ENCODE data around the gene SLC24A3. TPM values are rescaled to one million over a fixed set of nuclear protein-coding genes. Genes with fewer than 3 reads are reported as not detected.

Gene SLC24A3
- total RNA-seq, 1 experiment from 2014 or later = 0.14 TPM

DNA sequence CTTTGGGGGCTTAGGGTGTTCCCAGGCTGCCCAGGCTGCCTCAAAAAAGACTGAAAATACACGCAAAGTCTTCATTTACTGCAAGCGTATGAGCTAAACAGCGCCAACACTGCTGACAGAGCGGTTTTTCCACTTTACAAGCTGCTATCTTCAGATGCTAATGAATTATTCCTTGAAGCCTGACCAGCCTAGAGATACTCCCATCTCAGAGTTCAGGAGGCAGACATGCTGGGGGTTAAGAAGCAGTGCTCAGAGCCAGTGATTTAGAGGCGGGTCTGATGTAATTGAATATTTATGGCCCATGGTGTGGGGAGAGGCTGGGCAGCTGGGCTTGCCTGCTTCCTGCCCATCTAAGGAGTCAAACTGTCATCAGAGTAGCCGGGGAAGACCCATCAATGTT, 241.4 kb downstream of the SLC24A3 start:
- no peaks in the 10 kb centered on the region for H3K27me3 Mint-ChIP-seq (ENCODE audit: insufficient read depth, unreplicated experiment)
- ChIA-PET CTCF (no interaction called here), POLR2A (no interaction called here)
- Histone ChIP-seq H3K27me3 (replicated peaks; ENCODE audit: control insufficient read depth, insufficient read depth, low read length) (no peaks in the 10 kb centered on the region), H3K4me3 (ENCODE audit: low read depth, low read length) (no peak overlapping the region), H3K36me3 (ENCODE audit: control insufficient read depth, insufficient read depth, low read length) (no peaks in the 10 kb centered on the region), H3K4me1 (no peaks in the 10 kb centered on the region), H3K9me3 (no peaks in the 10 kb centered on the region)
- DNase-seq = no peak
- no peak overlapping the region for H3K27ac Mint-ChIP-seq (ENCODE audit: unreplicated experiment)
- TF ChIP-seq, protein P1, sequence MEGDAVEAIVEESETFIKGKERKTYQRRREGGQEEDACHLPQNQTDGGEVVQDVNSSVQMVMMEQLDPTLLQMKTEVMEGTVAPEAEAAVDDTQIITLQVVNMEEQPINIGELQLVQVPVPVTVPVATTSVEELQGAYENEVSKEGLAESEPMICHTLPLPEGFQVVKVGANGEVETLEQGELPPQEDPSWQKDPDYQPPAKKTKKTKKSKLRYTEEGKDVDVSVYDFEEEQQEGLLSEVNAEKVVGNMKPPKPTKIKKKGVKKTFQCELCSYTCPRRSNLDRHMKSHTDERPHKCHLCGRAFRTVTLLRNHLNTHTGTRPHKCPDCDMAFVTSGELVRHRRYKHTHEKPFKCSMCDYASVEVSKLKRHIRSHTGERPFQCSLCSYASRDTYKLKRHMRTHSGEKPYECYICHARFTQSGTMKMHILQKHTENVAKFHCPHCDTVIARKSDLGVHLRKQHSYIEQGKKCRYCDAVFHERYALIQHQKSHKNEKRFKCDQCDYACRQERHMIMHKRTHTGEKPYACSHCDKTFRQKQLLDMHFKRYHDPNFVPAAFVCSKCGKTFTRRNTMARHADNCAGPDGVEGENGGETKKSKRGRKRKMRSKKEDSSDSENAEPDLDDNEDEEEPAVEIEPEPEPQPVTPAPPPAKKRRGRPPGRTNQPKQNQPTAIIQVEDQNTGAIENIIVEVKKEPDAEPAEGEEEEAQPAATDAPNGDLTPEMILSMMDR (IDR thresholded peaks at IDR 0.05; ENCODE audit: insufficient read depth in 1 of 2, low read depth in 1 of 2, low read length in 1 of 2, severe bottlenecking in 1 of 2, unreplicated experiment in 1 of 2) = no peak
- H3K36me3 Mint-ChIP-seq (ENCODE audit: insufficient read depth, unreplicated experiment) = no peaks in the 10 kb centered on the region
- intact Hi-C loops (cut with micrococcal nuclease; ENCODE audit: unreplicated experiment) = loop anchor here (10.0 kb wide), 1 partner anchor 71 kb away; no protein-coding TSS in a partner anchor
- no TSS peak for BruUV-seq (replicated peaks)
- H3K9me3 Mint-ChIP-seq (ENCODE audit: unreplicated experiment) = no peaks in the 10 kb centered on the region
- H3K4me1 Mint-ChIP-seq (ENCODE audit: low read depth, unreplicated experiment) = no peaks in the 10 kb centered on the region
- no peak overlapping the region for H3K4me3 Mint-ChIP-seq (ENCODE audit: unreplicated experiment)

DNA sequence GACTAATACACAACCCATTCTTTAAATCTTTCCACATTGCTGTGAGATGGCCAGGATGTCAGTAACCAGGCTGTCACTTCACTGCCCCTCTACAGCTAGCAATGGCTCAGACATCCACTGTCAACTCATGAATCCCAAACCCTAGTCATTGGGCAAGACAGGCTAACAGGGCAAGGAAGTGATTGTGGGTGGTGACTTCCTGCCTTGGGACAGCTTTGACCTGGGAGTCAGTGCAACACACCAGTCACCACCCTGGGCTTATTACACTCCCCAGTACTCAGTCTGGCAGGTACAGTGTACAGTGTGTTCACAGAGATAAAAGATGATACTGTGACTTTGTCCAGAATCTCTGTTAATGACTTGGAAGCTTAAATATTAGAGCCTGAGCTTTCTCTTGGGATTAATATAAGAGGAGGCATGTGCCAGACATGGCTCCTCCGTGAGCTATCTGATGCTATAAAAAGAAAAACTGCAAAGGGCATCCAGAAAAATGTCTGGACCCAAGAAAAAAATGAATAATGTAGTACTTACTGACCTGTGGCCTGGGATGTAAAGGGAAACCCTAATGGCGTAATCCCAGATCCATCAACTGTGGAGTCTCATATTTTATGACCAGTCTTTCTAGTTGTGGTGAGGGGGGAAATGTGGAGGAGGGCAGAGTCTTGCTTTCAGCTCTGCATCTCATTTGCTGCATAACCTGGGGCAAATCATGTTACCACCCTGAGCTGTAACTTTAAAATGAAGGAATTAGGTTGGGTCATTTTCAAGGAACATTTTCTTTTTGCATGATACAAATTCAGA, 244.4 kb downstream of the SLC24A3 start:
- no peak overlapping the region for H3K4me3 Mint-ChIP-seq (ENCODE audit: unreplicated experiment)
- no peaks in the 10 kb centered on the region for H3K36me3 Mint-ChIP-seq (ENCODE audit: insufficient read depth, unreplicated experiment)
- no peaks in the 10 kb centered on the region for H3K4me1 ChIP-seq
- no peaks in the 10 kb centered on the region for H3K27me3 ChIP-seq (replicated peaks; ENCODE audit: control insufficient read depth, insufficient read depth, low read length)
- DNase-seq = no peak
- ChIA-PET CTCF (interaction anchor here (0.5 kb wide), 1 partner anchor 23 kb away, joined by 3 read pairs; no protein-coding TSS in a partner anchor), POLR2A (no interaction called here)
- no peaks in the 10 kb centered on the region for H3K36me3 ChIP-seq (ENCODE audit: control insufficient read depth, insufficient read depth, low read length)
- H3K4me3 ChIP-seq (ENCODE audit: low read depth, low read length) = no peak overlapping the region
- no peaks in the 10 kb centered on the region for H3K4me1 Mint-ChIP-seq (ENCODE audit: low read depth, unreplicated experiment)
- peaks cover 3% of the 10 kb centered on the region for H3K27me3 Mint-ChIP-seq (ENCODE audit: insufficient read depth, unreplicated experiment)
- no TSS peak for BruUV-seq (replicated peaks)
- H3K9me3 ChIP-seq = no peaks in the 10 kb centered on the region
- TF ChIP-seq, protein P1 (IDR thresholded peaks at IDR 0.05; ENCODE audit: insufficient read depth in 1 of 2, low read depth in 1 of 2, low read length in 1 of 2, severe bottlenecking in 1 of 2, unreplicated experiment in 1 of 2) = no peak
- H3K9me3 Mint-ChIP-seq (ENCODE audit: unreplicated experiment) = no peaks in the 10 kb centered on the region
- intact Hi-C loops (cut with micrococcal nuclease; ENCODE audit: unreplicated experiment) = loop anchor here (10.0 kb wide), 1 partner anchor 68 kb away; no protein-coding TSS in a partner anchor
- H3K27ac Mint-ChIP-seq (ENCODE audit: unreplicated experiment) = no peak overlapping the region

GRCh38 chr20:19457611-19458010, 245.2 kb downstream of the SLC24A3 start:
- H3K4me1 ChIP-seq = no peaks in the 10 kb centered on the region
- no peaks in the 10 kb centered on the region for H3K36me3 ChIP-seq (ENCODE audit: control insufficient read depth, insufficient read depth, low read length)
- no TSS peak for BruUV-seq (replicated peaks)
- Mint-ChIP-seq H3K27ac (ENCODE audit: unreplicated experiment) (no peak overlapping the region), H3K36me3 (ENCODE audit: insufficient read depth, unreplicated experiment) (no peaks in the 10 kb centered on the region), H3K4me3 (ENCODE audit: unreplicated experiment) (no peak overlapping the region), H3K9me3 (ENCODE audit: unreplicated experiment) (no peaks in the 10 kb centered on the region), H3K4me1 (ENCODE audit: low read depth, unreplicated experiment) (no peaks in the 10 kb centered on the region), H3K27me3 (ENCODE audit: insufficient read depth, unreplicated experiment) (peaks cover 3% of the 10 kb centered on the region)
- DNase-seq = no peak
- intact Hi-C loops (cut with micrococcal nuclease; ENCODE audit: unreplicated experiment) = loop anchor here (10.0 kb wide), 1 partner anchor 67 kb away; no protein-coding TSS in a partner anchor
- POLR2A ChIA-PET = no interaction called here
- H3K27me3 ChIP-seq (replicated peaks; ENCODE audit: control insufficient read depth, insufficient read depth, low read length) = no peaks in the 10 kb centered on the region
- TF ChIP-seq, protein P1 (IDR thresholded peaks at IDR 0.05; ENCODE audit: insufficient read depth in 1 of 2, low read depth in 1 of 2, low read length in 1 of 2, severe bottlenecking in 1 of 2, unreplicated experiment in 1 of 2) = no peak
- CTCF ChIA-PET = no interaction called here
- H3K9me3 ChIP-seq = no peaks in the 10 kb centered on the region
- no peak overlapping the region for H3K4me3 ChIP-seq (ENCODE audit: low read depth, low read length)
